ENCODE results near the gene PRIM2.
"Not testable (repeated sequence)": the region's sequence is repeated elsewhere in the genome, so short reads cannot be mapped to it uniquely, and the experiment has no call there.

Gene PRIM2

DNA sequence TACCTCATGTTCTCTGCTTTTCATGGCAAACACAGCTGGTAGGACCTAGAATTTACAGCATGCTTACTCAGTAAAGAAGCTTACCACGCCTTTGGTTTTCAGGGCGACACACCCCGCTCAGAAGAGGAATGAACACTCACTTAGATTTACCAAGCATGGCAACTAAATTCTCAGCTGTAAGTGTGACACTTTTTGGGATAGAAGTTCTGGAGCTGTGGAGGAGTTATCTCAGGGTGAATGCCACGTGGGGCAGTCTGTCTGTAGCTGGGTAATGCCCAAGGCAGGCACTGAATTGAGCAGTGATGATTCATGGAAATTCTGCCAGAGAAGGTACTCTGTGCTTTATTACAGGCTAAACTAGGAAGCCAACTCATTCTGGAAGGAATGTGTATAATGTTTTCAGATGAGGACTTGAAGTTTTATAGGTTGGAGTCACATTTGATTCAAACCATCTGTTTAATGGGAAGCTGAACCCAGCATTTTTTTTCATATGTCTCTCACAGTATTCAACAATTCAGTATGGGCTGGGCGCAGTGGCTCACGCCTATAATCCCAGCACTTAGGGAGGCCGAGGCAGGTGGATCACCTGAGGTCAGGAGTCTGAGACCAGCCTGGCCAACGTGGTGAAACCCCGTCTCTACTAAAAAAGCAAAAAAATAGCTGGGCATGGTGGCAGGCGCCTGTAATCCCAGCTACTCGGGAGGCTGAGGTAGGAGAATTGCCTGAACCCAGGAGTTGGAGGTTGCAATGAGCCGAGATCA, 3.5 kb upstream of the PRIM2 start:
- DNase-seq (ENCODE audit: low spot score in 2 of 2) = no peak
- Histone ChIP-seq H3K36me3 (replicated peaks) (no peaks in the 10 kb centered on the region; the same call in 1 of the 2 replicates), H3K27me3 (ENCODE audit: low read depth) (no peaks in the 10 kb centered on the region), H3K4me3 (no peak overlapping the region), H3K9me3 (no peaks in the 10 kb centered on the region), H3K4me1 (peaks cover 8% of the 10 kb centered on the region)
- in situ Hi-C loops (cut with MboI; ENCODE audit: low sequenced_read_pairs) = no loop called here

DNA sequence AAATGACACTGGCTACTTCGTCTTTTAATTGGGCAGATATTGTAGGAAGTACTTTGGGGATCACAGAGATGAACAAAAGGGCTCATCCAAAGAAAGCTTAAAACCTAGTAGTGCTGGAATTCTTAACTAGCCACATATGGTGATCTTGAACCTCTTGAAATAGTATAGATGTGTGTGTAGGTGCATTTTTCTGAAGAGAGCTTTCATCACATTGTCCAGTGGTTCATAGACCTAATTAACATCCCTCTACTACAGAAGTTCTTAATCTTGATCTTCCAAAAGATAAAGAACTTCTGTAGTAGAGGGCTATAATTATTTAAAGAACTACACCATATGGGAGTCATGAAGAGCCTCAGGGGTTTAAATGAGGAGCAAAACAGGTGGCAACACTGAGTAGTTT, 2.3 kb upstream of the PRIM2 start:
- in situ Hi-C loops (cut with MboI; ENCODE audit: low sequenced_read_pairs) = loop anchor here (5.0 kb wide), 1 partner anchor 418 kb away; no protein-coding TSS in a partner anchor
- no peaks in the 10 kb centered on the region for H3K9me3 ChIP-seq
- peaks cover 7% of the 10 kb centered on the region; the same call in 1 of the 2 replicates for H3K36me3 ChIP-seq (replicated peaks)
- no peak overlapping the region for H3K4me3 ChIP-seq
- H3K27me3 ChIP-seq (ENCODE audit: low read depth) = no peaks in the 10 kb centered on the region
- DNase-seq (ENCODE audit: low spot score in 2 of 2) = no peak
- peaks cover 8% of the 10 kb centered on the region for H3K4me1 ChIP-seq

DNA sequence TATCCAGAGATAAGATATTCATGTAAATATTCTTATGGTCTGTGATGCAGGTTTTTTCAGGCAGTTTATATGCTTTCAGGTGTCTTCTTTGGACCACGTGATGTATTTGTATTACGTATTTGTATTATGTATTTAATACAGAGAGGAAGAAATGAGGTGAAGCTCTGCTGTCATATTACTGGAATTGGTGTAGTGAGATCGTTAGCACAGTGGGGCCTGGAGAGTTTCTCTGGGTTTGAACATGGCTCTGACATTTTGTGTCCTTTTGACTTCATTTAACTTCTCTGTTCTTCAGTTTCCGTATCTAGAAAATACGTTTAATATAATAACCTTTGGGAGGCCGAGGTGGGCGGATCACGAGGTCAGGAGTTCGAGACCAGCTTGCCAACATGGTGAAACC, 1.6 kb upstream of the PRIM2 start:
- Histone ChIP-seq H3K4me3 (no peak overlapping the region), H3K27me3 (ENCODE audit: low read depth) (no peaks in the 10 kb centered on the region), H3K9me3 (no peaks in the 10 kb centered on the region), H3K4me1 (peaks cover 8% of the 10 kb centered on the region), H3K36me3 (replicated peaks) (peaks cover 13% of the 10 kb centered on the region; the same call in 1 of the 2 replicates)
- DNase-seq (ENCODE audit: low spot score in 2 of 2) = no peak
- in situ Hi-C loops (cut with MboI; ENCODE audit: low sequenced_read_pairs) = loop anchor here (5.0 kb wide), 1 partner anchor 419 kb away; no protein-coding TSS in a partner anchor

DNA sequence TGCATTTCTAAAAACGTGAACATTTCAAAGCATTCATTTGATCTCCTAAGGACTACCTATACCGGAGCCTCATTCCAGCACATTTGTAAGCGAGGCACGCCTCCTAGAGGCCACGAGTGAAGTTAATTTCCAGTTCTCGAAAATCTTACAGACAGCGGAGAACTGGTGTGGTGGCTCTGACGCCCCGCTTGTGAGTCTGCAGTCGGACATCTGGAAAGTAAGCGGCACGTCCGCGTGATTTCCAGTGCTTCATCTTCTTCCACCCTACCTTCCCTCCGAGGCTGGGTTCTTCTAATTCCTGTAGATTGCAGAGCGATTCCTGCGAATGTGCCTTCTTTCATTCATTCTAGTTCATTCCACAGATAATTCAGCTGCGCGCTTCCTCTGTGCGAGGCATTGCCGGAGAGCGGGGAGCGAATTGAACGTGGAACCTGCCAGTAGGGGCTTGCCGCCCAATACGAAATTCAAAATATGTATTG, 810 bp upstream of the PRIM2 start:
- H3K4me3 ChIP-seq = peak overlapping the region; percentile 60
- H3K9me3 ChIP-seq = no peaks in the 10 kb centered on the region

DNA sequence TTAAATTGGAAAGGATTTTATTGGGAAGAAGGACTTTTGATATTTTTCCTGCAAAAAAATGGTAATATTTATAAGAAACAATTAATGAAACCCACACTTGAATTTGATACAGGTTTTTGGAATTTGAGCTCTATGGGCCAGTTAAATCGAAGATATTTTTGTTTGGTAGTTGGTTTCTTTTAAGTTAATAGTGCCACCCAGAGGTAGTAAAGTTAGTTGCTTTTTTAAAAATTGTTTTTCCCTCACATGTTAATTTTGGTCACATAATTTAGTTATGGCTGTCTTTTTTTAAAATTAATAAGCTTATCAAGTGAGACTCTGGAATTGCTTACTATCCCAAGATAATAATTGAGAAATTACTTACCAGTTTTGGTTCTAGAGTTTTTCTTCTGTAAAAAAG, 7.1 kb downstream of the PRIM2 start:
- no peaks in the 10 kb centered on the region for H3K4me1 ChIP-seq
- H3K9me3 ChIP-seq = no peaks in the 10 kb centered on the region
- H3K27me3 ChIP-seq (ENCODE audit: low read depth) = no peaks in the 10 kb centered on the region
- no peak overlapping the region for H3K4me3 ChIP-seq
- in situ Hi-C loops (cut with MboI; ENCODE audit: low sequenced_read_pairs) = no loop called here
- peaks cover 61% of the 10 kb centered on the region for H3K36me3 ChIP-seq (replicated peaks)
- DNase-seq (ENCODE audit: low spot score in 2 of 2) = peak in 1 of 2 experiments; percentile 28

More for the DNA sequence above, 810 bp upstream of the PRIM2 start:
- Histone ChIP-seq H3K36me3 (replicated peaks) (peaks cover 19% of the 10 kb centered on the region; the same call in 1 of the 2 replicates), H3K27me3 (ENCODE audit: low read depth) (no peaks in the 10 kb centered on the region), H3K4me1 (peaks cover 8% of the 10 kb centered on the region)
- DNase-seq (ENCODE audit: low spot score in 2 of 2) = peak; percentile 86 to 88
- in situ Hi-C loops (cut with MboI; ENCODE audit: low sequenced_read_pairs) = loop anchor here (5.0 kb wide), 1 partner anchor 419 kb away; no protein-coding TSS in a partner anchor

DNA sequence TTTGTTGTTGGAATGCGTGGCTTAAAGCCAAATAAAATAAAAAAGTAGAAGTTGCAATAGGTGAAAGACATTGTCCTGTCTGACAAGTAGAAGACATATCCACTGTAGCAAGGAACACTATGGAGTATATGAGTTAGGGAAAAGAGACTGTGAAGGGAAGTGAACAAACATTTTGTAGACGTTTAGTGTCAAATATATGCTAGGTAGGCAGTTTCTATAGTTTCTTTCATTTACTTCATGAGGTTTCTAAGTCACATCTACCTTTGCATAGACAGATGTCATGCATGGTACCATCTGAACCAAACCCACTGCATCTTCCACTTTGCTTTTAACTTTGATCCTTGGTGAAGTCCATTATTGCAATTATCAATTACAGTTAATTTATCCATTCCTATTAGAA, 9.9 kb downstream of the PRIM2 start:
- no peaks in the 10 kb centered on the region for H3K27me3 ChIP-seq (ENCODE audit: low read depth)
- in situ Hi-C loops (cut with MboI; ENCODE audit: low sequenced_read_pairs) = no loop called here

DNA sequence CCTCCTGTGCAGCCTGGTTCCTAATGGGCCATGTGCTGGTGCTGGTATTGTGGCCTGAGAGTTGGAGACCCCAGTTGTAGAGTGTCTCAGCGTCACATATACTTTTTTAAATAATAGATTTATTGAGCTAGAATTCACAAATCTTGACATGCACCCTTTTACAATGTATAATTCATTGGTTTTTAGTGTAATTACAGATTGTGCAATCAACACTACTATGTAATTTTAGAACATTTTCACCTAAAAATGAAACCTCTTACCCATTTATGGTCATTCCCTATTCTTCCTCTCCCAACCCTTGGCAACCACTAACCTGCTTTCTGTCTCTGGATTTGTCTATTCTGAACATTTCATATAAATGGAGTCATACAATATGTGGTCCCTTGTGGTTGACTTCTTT, 10.6 kb downstream of the PRIM2 start:
- Histone ChIP-seq H3K9me3 (peaks cover 2% of the 10 kb centered on the region; the same call in 1 of the 2 replicates), H3K36me3 (replicated peaks) (peaks cover 53% of the 10 kb centered on the region), H3K4me1 (no peaks in the 10 kb centered on the region), H3K27me3 (ENCODE audit: low read depth) (no peaks in the 10 kb centered on the region), H3K4me3 (no peak overlapping the region)
- no peak for DNase-seq (ENCODE audit: low spot score in 2 of 2)
- in situ Hi-C loops (cut with MboI; ENCODE audit: low sequenced_read_pairs) = no loop called here

More for the DNA sequence above, 9.9 kb downstream of the PRIM2 start:
- Histone ChIP-seq H3K9me3 (no peaks in the 10 kb centered on the region; the same call in 1 of the 2 replicates), H3K4me1 (no peaks in the 10 kb centered on the region), H3K36me3 (replicated peaks) (peaks cover 57% of the 10 kb centered on the region), H3K4me3 (no peak overlapping the region)
- DNase-seq (ENCODE audit: low spot score in 2 of 2) = no peak

DNA sequence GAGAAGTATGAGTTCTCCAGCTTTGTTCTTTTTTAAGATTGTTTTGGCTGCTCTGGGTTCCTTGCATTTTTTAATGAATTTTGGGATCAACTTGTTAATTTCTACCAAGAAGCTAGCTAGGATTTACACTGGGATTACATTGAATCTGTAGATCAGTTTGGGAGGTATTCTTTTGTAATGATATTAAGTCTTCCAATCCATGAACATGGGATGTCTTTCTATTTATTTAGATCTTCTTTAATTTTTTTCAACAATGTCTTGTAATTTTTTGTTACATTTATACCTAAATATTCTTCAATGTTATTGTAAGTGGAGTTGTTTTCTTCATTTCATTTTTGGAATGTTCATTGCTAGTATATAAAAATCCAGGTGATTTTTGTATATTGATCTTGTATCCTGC, 12.5 kb downstream of the PRIM2 start:
- Histone ChIP-seq H3K27me3 (ENCODE audit: low read depth) (no peaks in the 10 kb centered on the region), H3K4me1 (no peaks in the 10 kb centered on the region), H3K4me3 (no peak overlapping the region), H3K36me3 (replicated peaks) (peaks cover 63% of the 10 kb centered on the region), H3K9me3 (peaks cover 7% of the 10 kb centered on the region; the same call in 1 of the 2 replicates)
- no peak for DNase-seq (ENCODE audit: low spot score in 2 of 2)
- in situ Hi-C loops (cut with MboI; ENCODE audit: low sequenced_read_pairs) = no loop called here

DNA sequence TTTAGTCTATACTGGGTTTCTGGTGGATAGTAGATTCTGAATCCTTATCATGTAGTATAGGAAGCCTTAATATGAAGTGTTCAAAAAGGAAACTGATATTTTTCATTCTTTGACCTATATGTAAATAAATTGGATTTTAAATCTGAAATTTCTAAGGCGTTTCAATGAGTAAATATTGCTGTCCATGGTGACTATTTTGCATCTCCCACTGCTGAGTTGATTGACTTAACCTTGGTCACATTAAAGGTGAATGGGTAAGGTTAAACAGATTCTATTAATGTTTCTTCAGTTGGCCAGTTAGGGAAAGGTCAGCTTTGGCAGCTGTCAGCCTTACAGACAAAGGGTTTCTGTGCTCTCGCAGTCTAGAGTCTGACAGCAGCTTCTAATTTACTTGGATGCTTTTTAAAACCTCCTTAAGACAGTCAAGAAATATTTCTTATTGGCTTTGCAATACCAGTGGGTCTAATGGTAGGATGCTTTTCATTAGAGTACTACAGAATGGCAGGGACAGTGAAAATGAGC, 24.8 kb downstream of the PRIM2 start:
- DNase-seq (ENCODE audit: low spot score in 2 of 2) = no peak
- H3K4me1 ChIP-seq = no peaks in the 10 kb centered on the region
- in situ Hi-C loops (cut with MboI; ENCODE audit: low sequenced_read_pairs) = no loop called here
- H3K27me3 ChIP-seq (ENCODE audit: low read depth) = no peaks in the 10 kb centered on the region
- no peaks in the 10 kb centered on the region for H3K36me3 ChIP-seq (replicated peaks)
- H3K9me3 ChIP-seq = no peaks in the 10 kb centered on the region
- H3K4me3 ChIP-seq = no peak overlapping the region

DNA sequence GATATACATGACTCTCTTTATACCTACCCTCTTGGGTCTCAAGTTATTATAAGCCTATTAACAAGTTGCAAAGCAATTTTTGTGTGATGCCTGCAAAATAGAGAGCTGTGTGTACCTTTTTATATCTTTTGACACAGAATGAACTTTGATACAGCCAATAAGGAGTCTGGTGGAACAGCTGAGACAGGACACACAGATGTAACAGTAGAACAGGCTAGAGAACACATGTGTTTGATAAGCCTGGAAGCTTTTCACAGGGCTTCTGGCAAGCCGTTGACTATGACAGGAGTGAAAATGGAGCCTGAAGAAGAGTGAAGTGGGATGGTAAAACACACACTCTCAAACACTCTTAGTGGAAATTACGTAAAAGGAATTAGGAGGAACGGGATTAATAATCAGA, 25.9 kb downstream of the PRIM2 start:
- H3K9me3 ChIP-seq; in situ Hi-C loops (cut with MboI; ENCODE audit: low sequenced_read_pairs); DNase-seq (ENCODE audit: low spot score in 2 of 2); H3K27me3 ChIP-seq (ENCODE audit: low read depth); H3K36me3 ChIP-seq (replicated peaks); H3K4me3 ChIP-seq; H3K4me1 ChIP-seq: not testable (repeated sequence)

DNA sequence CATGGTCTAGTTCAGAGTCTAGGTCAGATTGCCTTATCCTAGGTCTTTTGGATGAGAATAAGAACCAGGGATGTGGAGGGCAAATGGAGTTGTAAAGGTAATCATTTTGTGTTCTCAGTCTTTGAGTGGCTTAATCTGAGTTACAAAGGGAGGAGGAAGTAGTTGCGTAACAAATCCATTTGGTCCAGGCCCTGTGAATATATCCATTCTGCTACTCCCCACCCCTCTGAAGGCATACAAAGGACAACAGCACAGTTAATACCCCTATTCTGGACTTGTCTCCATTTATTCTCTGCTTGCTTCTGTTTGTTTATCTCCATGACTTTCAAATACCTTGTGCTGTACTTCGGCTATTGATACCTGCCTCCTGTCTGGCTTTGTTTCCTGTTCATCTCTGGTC, 29.3 kb downstream of the PRIM2 start:
- DNase-seq (ENCODE audit: low spot score in 2 of 2) = peak; percentile 41 to 47
- H3K4me1 ChIP-seq; H3K36me3 ChIP-seq (replicated peaks); H3K27me3 ChIP-seq (ENCODE audit: low read depth); H3K9me3 ChIP-seq; H3K4me3 ChIP-seq; in situ Hi-C loops (cut with MboI; ENCODE audit: low sequenced_read_pairs): not testable (repeated sequence)

DNA sequence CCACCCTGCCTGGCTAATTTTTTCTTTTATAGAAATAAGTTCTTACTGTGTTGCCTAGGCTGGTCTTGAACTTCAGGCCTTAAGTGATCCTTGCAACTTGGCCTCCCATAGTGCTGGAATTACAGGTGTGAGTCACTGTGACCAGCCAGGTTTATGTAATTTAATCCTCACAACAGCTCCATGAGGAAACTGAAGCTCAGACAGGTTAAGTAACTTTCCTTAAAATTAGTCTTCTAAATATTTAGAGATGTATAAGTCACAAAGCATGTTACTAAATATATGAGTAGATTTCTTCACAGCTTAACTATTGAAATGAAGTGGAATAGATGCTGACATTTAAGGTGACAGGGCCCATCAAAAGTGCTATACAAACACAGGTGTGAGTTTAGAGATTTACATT, 30.2 kb downstream of the PRIM2 start:
- H3K36me3 ChIP-seq (replicated peaks); H3K4me3 ChIP-seq; DNase-seq (ENCODE audit: low spot score in 2 of 2); H3K27me3 ChIP-seq (ENCODE audit: low read depth); H3K9me3 ChIP-seq; in situ Hi-C loops (cut with MboI; ENCODE audit: low sequenced_read_pairs); H3K4me1 ChIP-seq: not testable (repeated sequence)

DNA sequence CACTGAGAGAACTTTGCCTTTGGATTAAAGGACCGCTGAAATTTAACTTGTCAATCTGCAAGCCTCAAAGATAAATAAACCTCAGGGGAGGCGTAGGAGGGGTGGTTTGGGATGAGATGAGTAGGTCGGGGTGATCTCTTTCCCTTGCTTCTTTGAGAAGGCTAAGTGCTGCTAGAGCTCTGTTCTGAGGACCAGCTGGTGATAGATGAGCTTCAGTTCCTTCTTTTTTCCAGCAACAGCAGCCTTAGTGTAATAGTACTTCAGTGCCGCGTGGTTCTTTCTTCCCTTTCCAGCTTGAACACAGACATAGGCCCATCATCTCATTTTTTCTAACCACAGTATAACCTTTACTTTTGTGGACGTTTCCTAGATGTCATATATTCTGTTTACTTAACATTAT, 33.0 kb downstream of the PRIM2 start:
- in situ Hi-C loops (cut with MboI; ENCODE audit: low sequenced_read_pairs); DNase-seq (ENCODE audit: low spot score in 2 of 2); H3K36me3 ChIP-seq (replicated peaks); H3K4me3 ChIP-seq; H3K9me3 ChIP-seq; H3K27me3 ChIP-seq (ENCODE audit: low read depth); H3K4me1 ChIP-seq: not testable (repeated sequence)

DNA sequence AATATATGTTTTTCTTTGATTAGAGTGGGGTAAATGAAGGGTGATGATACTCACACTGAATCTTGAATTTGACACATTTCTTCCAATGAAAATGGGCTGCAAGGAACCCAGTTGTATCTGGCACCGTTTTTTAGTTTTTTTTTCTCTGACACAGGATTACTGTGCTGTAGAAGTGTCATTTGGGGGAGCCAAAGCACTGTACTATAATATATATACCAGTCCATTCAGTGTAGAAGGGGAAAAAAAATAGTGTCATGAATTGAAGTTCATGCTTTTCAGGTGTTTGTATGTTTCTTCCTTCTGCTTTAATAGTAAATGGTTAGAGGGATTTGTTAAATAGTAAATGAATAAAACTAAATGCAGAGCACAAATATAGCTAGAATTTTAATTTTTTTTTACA, 35.2 kb downstream of the PRIM2 start:
- H3K9me3 ChIP-seq; DNase-seq (ENCODE audit: low spot score in 2 of 2); H3K4me1 ChIP-seq; H3K4me3 ChIP-seq; H3K27me3 ChIP-seq (ENCODE audit: low read depth); H3K36me3 ChIP-seq (replicated peaks); in situ Hi-C loops (cut with MboI; ENCODE audit: low sequenced_read_pairs): not testable (repeated sequence)
